Gastrocnemius medialis (tissue), 4 donors: ENCODE measurements around the gene C22orf23. TPM values are rescaled to one million over a fixed set of nuclear protein-coding genes. Genes with fewer than 3 reads are reported as not detected.

Experiments used
- ATAC-seq, 2 donors: fragments of 150-250 bp; one replicate each; pipeline ENCODE4 v1.9.1; 2016
- DNase-seq, 2 donors: peaks; one replicate each; pipeline ENCODE4 v3.0.0-alpha.2; 2019
- H3K27ac ChIP-seq, 4 donors: fragments of 200-600 bp; sonication (generic); 1 replicate in 1 of 4; 2 replicates in 3 of 4; pipeline ENCODE4 v1.5.1; 2016 to 2018; ENCODE audit warnings: mild to moderate bottlenecking in 2 of 4, moderate library complexity in 1 of 4
- H3K27me3 ChIP-seq, 3 donors: fragments of 200-600 bp; sonication (generic) in 2 of 3; 1 replicate in 1 of 3; 2 replicates in 2 of 3; pipeline versions ENCODE4 v1.5.1 to v1.6.0; 2016 to 2019; ENCODE audit warnings: mild to moderate bottlenecking in 1 of 3, moderate library complexity in 1 of 3
- H3K36me3 ChIP-seq, 2 donors: fragments of 200-600 bp; sonication (generic) in 1 of 2; one replicate each; pipeline ENCODE4 v1.5.1; 2017 to 2018
- H3K4me1 ChIP-seq, 2 donors: fragments of 200-600 bp; sonication (generic) in 1 of 2; one replicate each; pipeline ENCODE4 v1.5.1; 2016 to 2017; ENCODE audit warnings: mild to moderate bottlenecking in 2 of 2
- H3K4me3 ChIP-seq, 4 donors: fragments of 200-600 bp; sonication (generic) in 3 of 4; 1 replicate in 1 of 4; 2 replicates in 3 of 4; pipeline ENCODE4 v1.5.1; 2016 to 2019; ENCODE audit warnings: mild to moderate bottlenecking in 2 of 4
- H3K9me3 ChIP-seq, 3 donors: fragments of 200-600 bp; sonication (generic) in 2 of 3; 1 replicate in 1 of 3; 2 replicates in 2 of 3; pipeline ENCODE4 v1.5.1; 2016 to 2019
- CTCF ChIP-seq, 5 experiments: fragments of 450-650 bp in 3 of 5; fragments of 200-600 bp in 2 of 5; sonication (generic) in 2 of 5; IDR thresholded peaks in 4 of 5; conservative IDR thresholded peaks in 1 of 5; 1 replicate in 4 of 5; 2 replicates in 1 of 5; pipeline ENCODE4 v1.5.1; 2016 to 2019; ENCODE audit warnings: antibody characterized with exemption in 5 of 5, mild to moderate bottlenecking in 3 of 5, moderate library complexity in 3 of 5
- POLR2A ChIP-seq, 2 donors: fragments of 450-650 bp; IDR thresholded peaks; one replicate each; pipeline ENCODE4 v1.6.1; 2017; ENCODE audit warnings: antibody characterized with exemption in 2 of 2, mild to moderate bottlenecking in 2 of 2, moderate library complexity in 2 of 2
- in situ Hi-C, 4 donors: fragments of 200-750 bp; cut with MboI; loops; one replicate each; pipeline versions ENCODE4 v1.15.0 to v1.8.0; 2017; ENCODE audit warnings: low sequenced_read_pairs in 4 of 4
- intact Hi-C: fragments of 100-400 bp; cut with DNase I; formaldehyde crosslinking; loops from one replicate; pipeline ENCODE4 v1.15.1; 2023; ENCODE audit warnings: low total_unique reads
- total RNA-seq, 4 donors: library from RNA; depleted of rRNA; stranded (reverse); fragments of >200 nt; gene quantifications; one replicate each; pipeline versions ENCODE4 v1.1.0 to v1.2.3, GENCODE V29; 2016

Gene C22orf23
- 1 to 10 TPM in 1 of 4 donors, under 1 TPM in 2, not detected in 1; 0.20 to 1.1 (median 0.35) TPM for total RNA-seq

DNA sequence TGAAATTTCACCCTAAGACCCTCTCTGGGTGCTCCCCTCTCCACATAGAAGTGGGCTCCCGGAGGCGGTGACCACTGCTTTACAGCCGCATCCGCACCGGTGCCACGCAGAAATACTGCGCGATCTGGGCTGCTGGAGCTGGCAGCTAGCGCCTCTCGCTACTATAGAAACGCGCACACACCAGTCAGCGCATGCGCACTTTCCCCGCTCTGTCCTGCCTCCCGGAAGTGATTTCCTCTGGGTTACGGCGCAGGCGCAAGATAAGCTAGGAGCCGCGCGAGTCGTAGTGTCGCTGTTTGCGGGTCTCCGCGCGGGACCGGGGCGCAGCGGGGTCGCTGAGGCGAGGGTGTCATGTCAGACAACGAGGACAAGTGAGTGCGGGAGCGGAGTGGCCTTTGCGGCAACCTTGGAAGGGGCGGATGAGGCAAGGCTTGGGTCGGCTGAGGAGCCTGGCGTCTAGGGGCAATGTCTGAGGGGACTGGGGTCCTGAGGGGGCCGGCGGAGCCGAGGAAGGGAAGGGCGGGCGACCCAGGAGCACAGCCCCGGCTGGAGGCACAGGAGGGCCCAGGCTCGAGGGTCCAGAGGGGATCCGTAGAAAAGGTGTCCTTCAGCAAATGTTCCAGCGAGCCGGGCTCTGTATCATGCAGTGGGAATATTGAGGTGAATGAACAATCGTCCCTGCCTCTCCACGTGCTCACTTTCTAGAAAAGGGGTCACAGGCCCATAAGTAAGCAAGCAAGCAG lies at the start of gene C22orf23, which contains the start of gene POLR2F:
TSS of gene C22orf23 (minus strand) at position 165 of the 743 bp plus-strand sequence. CDS start 452 bp downstream, outside the sequence.
TSS of gene POLR2F (plus strand) at position 263 of the 743 bp plus-strand sequence. CDS start at position 352, 89 bp downstream.
- Histone ChIP-seq H3K9me3 (no peaks in the 10 kb centered on the region), H3K4me1 (peaks cover 18 to 31% of the 10 kb centered on the region in 2 donors), H3K27ac (peak within 1 kb of the TSS; percentile 77 to 91 (median 90)), H3K36me3 (peaks cover 0 to 10% of the 10 kb centered on the region in 2 donors), H3K27me3 (no peaks in the 10 kb centered on the region), H3K4me3 (peak within 1 kb of the TSS; percentile 76 to 100 (median 96))
- ATAC-seq (peak; percentile 97 to 99), DNase-seq (peak; percentile 89 to 93)
- in situ Hi-C loops = loop anchor here in 2 of 4 donors (10.0 to 25.0 kb wide), 2 partner anchors 139 to 141 kb away; partner anchors contain the start of genes GALR3 (in 1 of the 2) and GCAT (in 1 of the 2)
- intact Hi-C loops = no loop called here
- TF ChIP-seq CTCF (IDR thresholded peaks at IDR 0.05 in 4 of 5, conservative IDR thresholded peaks at IDR 0.05 in 1 of 5) (no peak), POLR2A (IDR thresholded peaks at IDR 0.05) (peak; percentile 67 to 81)

DNA sequence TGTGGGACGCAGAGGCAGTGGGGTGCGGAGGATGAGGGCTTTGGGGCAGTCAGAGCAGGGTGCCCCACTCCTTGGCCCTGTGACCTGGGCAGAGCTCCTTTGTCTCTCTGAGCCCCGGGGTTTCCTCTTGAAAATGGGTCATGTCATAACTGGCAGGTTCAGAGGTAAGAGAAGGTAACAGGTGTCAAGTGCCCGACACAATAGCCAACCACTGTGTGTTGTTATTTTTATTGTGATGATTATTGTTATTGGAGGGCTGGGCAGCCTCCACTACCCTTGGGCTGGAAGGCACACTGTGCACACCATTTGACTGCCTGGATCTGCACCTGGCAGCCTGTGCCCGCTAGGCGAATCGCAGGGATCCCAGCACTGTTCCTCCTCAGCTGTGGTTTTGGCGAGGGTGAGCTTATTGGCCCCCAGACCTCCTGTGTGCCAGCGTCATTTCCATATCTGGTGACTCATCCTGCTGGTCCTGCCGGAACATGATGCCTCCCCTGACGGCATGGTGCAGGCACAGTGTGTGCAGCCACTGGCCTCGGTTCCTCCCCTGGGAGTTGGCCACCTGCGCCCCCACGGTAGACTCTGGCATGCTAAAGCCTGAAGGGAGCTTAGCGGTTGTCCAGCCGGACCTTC lies 46.4 kb upstream of the C22orf23 start:
- peak overlapping the region; percentile 71 to 90 (median 80) for H3K27ac ChIP-seq
- ATAC-seq (peak; percentile 85 to 87), DNase-seq (peak; percentile 82 to 95)
- TF ChIP-seq CTCF (IDR thresholded peaks at IDR 0.05 in 4 of 5, conservative IDR thresholded peaks at IDR 0.05 in 1 of 5) (peak in 1 of 5 experiments; percentile 11), POLR2A (IDR thresholded peaks at IDR 0.05) (peak; percentile 35 to 39)
- in situ Hi-C loops = no loop called here
- no peaks in the 10 kb centered on the region for H3K36me3 ChIP-seq
- no peaks in the 10 kb centered on the region for H3K9me3 ChIP-seq
- peaks cover 22 to 37% of the 10 kb centered on the region in 2 donors for H3K4me1 ChIP-seq
- no peak overlapping the region for H3K4me3 ChIP-seq
- intact Hi-C loops = no loop called here
- H3K27me3 ChIP-seq = no peaks in the 10 kb centered on the region

GRCh38 chr22:37999236-37999635 lies 45.8 kb upstream of the C22orf23 start:
- intact Hi-C loops (no loop called here), in situ Hi-C loops (no loop called here)
- H3K4me1 ChIP-seq = peaks cover 22 to 37% of the 10 kb centered on the region in 2 donors
- H3K27me3 ChIP-seq = no peaks in the 10 kb centered on the region
- DNase-seq (peak; percentile 38 to 79), ATAC-seq (peak; percentile 32 to 38)
- H3K9me3 ChIP-seq = no peaks in the 10 kb centered on the region
- no peak for TF ChIP-seq POLR2A (IDR thresholded peaks at IDR 0.05)
- no peak for TF ChIP-seq CTCF (IDR thresholded peaks at IDR 0.05 in 4 of 5, conservative IDR thresholded peaks at IDR 0.05 in 1 of 5)
- H3K36me3 ChIP-seq = no peaks in the 10 kb centered on the region
- peak overlapping the region; percentile 71 to 90 (median 80) for H3K27ac ChIP-seq
- H3K4me3 ChIP-seq = no peak overlapping the region

- ATAC-seq = no peak
- Histone ChIP-seq H3K27me3 (no peaks in the 10 kb centered on the region), H3K36me3 (no peaks in the 10 kb centered on the region), H3K4me1 (peaks cover 22 to 37% of the 10 kb centered on the region in 2 donors), H3K27ac (peak overlapping the region in 2 of 4 donors; percentile 22 to 90), H3K4me3 (no peak overlapping the region), H3K9me3 (no peaks in the 10 kb centered on the region)
- intact Hi-C loops = no loop called here
- in situ Hi-C loops = no loop called here
- TF ChIP-seq POLR2A (IDR thresholded peaks at IDR 0.05) = no peak
- no peak for TF ChIP-seq CTCF (IDR thresholded peaks at IDR 0.05 in 4 of 5, conservative IDR thresholded peaks at IDR 0.05 in 1 of 5)
- DNase-seq = no peak
These were observed 45.1 kb upstream of the C22orf23 start for GRCh38 chr22:37998543-37998942.
